Cerebellar nuclear complex (tissue), 1 donor: ENCODE results near the gene KRTAP6-1.

Source experiments
- DNase-seq, 2 experiments: peaks; one replicate each; lab custom pipeline; 2025; lab: John Stamatoyannopoulos, UW

The KRTAP6-1 gene

DNA sequence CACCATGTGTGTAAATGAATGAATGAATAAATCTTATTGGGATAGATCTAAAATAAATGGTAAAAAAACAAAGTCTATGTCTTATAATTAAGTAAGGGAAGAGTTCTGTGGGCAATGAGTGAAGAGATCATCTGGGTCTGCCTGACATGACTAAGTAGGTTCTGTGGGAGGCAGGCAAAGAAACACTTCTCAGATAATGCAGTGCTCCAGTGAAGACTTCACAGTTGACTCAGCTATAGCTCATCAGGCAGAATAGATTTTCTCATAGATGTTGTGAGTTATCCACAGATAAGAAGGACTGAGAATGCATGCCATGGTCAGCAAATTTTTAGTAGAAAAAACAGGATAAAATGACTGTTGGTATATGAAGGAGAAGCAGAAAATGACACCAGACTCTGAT lies 36.0 kb downstream of the KRTAP6-1 start:
- no peak for DNase-seq

DNA sequence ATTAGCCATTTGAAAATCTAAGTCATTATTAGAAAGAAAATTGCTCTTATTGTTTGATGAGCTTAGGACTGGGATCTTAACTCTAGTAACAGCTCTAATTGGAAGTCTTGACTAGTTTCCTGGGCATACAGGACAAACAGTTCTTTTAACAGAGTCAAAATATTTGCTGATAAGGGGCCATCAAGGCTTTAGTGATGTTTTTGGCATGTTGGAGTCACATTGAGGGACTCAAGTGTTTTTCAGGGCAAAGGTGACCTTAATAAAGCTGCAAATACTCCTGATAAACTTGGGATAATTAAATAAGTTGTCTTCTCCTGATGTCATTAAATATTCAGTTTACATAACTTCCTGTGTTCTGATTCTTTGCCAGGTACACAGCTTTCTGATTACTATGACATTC lies 46.1 kb downstream of the KRTAP6-1 start:
- no peak for DNase-seq

DNA sequence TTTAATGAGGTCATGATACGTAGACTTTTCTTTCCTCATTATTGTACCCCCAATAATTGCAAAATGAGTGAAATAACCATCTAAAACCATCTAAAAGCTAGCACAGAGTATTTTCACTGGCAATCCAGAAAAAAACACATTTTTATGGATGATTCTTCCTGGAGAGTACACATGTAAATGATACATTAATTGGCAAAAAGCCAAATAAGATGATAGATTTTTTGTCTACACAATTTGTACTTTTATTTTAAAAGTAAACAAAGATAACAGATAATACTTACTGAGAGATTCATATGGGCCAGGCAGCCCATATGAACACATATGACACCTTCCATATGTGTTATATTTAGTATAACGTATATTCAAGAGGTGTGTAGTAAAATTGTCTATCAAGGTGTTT lies 50.1 kb downstream of the KRTAP6-1 start:
- DNase-seq, result no peak
